Keratinocyte (primary cell): ENCODE data around the gene SERTAD2. TPM values are rescaled to one million over a fixed set of nuclear protein-coding genes. Genes with fewer than 3 reads are reported as not detected.

Experiments used
- DNase-seq: peaks from one replicate; pipeline ENCODE4 v3.0.0-alpha.2; 2011; ENCODE audit warnings: low read depth, missing footprints, low spot score
- FAIRE-seq: peaks from 2 replicates; lab custom pipeline; 2011; peaks lifted over from hg19 to GRCh38; lab: Jason Lieb, UNC
- H2AFZ ChIP-seq: 2 replicates; pipeline ENCODE4 v1.6.0; 2012; ENCODE audit warnings: low read length, control low read depth, inconsistent platforms; ENCODE audit not compliant: control insufficient read depth
- H3K27ac ChIP-seq: 2 replicates; pipeline ENCODE4 v1.5.1; 2011; ENCODE audit warnings: low read length; ENCODE audit not compliant: control insufficient read depth, insufficient read depth
- H3K27me3 ChIP-seq: 3 replicates; pipeline ENCODE4 v1.6.0; 2011; ENCODE audit warnings: low read length; ENCODE audit not compliant: control insufficient read depth, insufficient read depth; ENCODE audit errors: extremely low read depth
- H3K36me3 ChIP-seq, 2 experiments: 2 replicates in 1 of 2; 3 replicates in 1 of 2; pipeline ENCODE4 v1.5.1; 2011; ENCODE audit warnings: low read length in 2 of 2, mild to moderate bottlenecking in 1 of 2; ENCODE audit not compliant: control insufficient read depth in 2 of 2, insufficient read depth in 2 of 2; ENCODE audit errors: extremely low read depth in 1 of 2
- H3K4me1 ChIP-seq: 3 replicates; pipeline ENCODE4 v1.5.1; 2011; ENCODE audit warnings: low read length; ENCODE audit not compliant: control insufficient read depth, insufficient read depth; ENCODE audit errors: extremely low read depth
- H3K4me2 ChIP-seq: 3 replicates; pipeline ENCODE4 v1.6.0; 2011; ENCODE audit warnings: low read depth, low read length; ENCODE audit not compliant: control insufficient read depth, insufficient read depth; ENCODE audit errors: extremely low read depth
- H3K4me3 ChIP-seq, 3 experiments: fragments of 200-600 bp in 1 of 3; sonication (generic) in 1 of 3; 2 replicates in 2 of 3; 3 replicates in 1 of 3; pipeline ENCODE4 v1.5.1; 2011 to 2016; ENCODE audit warnings: low read length in 3 of 3, mild to moderate bottlenecking in 3 of 3, control low read depth in 2 of 3, inconsistent platforms in 1 of 3, low read depth in 1 of 3, mixed read lengths in 1 of 3, mixed run types in 1 of 3, moderate library complexity in 1 of 3; ENCODE audit not compliant: control insufficient read depth in 2 of 3, insufficient read depth in 2 of 3; ENCODE audit errors: extremely low read depth in 1 of 3
- H3K79me2 ChIP-seq: 2 replicates; pipeline ENCODE4 v1.6.0; 2012; ENCODE audit warnings: low read length; ENCODE audit not compliant: control insufficient read depth, insufficient read depth
- H3K9ac ChIP-seq: 3 replicates; pipeline ENCODE4 v1.6.0; 2011; ENCODE audit warnings: low read length; ENCODE audit not compliant: control insufficient read depth, insufficient read depth; ENCODE audit errors: extremely low read depth
- H3K9me1 ChIP-seq: 3 replicates; pipeline ENCODE4 v1.6.0; 2011; ENCODE audit warnings: low read length; ENCODE audit not compliant: control insufficient read depth, insufficient read depth; ENCODE audit errors: extremely low read depth
- H3K9me3 ChIP-seq: 2 replicates; pipeline ENCODE4 v1.5.1; 2012; ENCODE audit warnings: low read depth, low read length; ENCODE audit not compliant: control insufficient read depth
- H4K20me1 ChIP-seq: 3 replicates; pipeline ENCODE4 v1.6.0; 2011; ENCODE audit warnings: low read length; ENCODE audit not compliant: control insufficient read depth, insufficient read depth; ENCODE audit errors: extremely low read depth
- CTCF ChIP-seq, 3 experiments: IDR thresholded peaks in 1 of 3; conservative IDR thresholded peaks in 1 of 3; optimal IDR thresholded peaks in 1 of 3; 2 replicates in 2 of 3; 3 replicates in 1 of 3; pipeline versions ENCODE3 to v1.5.1; 2011; ENCODE audit warnings: low read length in 3 of 3, mild to moderate bottlenecking in 3 of 3, moderate library complexity in 2 of 3, control low read depth in 1 of 3, inconsistent platforms in 1 of 3; ENCODE audit not compliant: insufficient read depth in 2 of 3; ENCODE audit errors: extremely low read depth in 1 of 3
- EZH2 ChIP-seq: IDR thresholded peaks from one replicate; pipeline ENCODE4 v1.6.1; 2012; ENCODE audit warnings: inconsistent platforms, mild to moderate bottlenecking, low read length, moderate library complexity
- dilution Hi-C: fragments of 300-500 bp; cut with MboI; formaldehyde crosslinking; loops from one replicate; pipeline ENCODE4 v1.7.0; 2020; ENCODE audit warnings: low sequenced_read_pairs; ENCODE audit not compliant: extremely low pct_ligation_motif_present
- polyA plus RNA-seq, 5 experiments: library from polyadenylated mRNA; depleted of rRNA in 3 of 5; stranded (reverse) in 3 of 5; stranded (forward) in 1 of 5; unstranded in 1 of 5; fragments of >200 nt; gene quantifications; 1 replicate in 1 of 5; 2 replicates in 3 of 5; 3 replicates in 1 of 5; pipeline versions ENCODE4 v1.2.1 to v1.2.3, GENCODE V29; 2011 to 2012; ENCODE audit warnings: missing spikeins in 2 of 5, low read depth in 1 of 5, low replicate concordance in 1 of 5

Gene SERTAD2
- polyA plus RNA-seq, 1 donor (not counting 4 experiments of a cell fraction or from before 2014, with no cell fraction given), result 13.1 TPM

DNA sequence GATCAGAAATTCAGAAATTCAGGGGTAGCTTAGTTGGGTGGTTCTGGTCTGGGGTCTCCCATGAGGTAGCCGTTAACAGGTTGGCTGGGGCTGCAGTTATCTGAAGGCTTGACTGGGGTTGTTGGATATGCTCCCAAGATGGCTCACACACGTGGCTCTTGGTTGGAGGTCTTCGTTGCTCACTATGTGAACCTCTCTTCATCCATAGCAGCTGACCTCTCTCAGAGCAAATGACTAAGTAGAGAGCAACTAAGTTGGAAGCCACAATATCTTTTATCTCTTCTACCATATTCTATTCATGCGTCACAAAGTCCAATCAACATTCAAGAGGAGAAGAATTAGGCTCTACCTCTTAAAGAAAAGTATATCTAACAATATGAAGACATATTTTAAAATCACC is 38.7 kb upstream of the SERTAD2 start:
- H3K27ac ChIP-seq, result no peak overlapping the region
- H3K36me3 ChIP-seq, result peaks cover 0 to 1% of the 10 kb centered on the region in 2 experiments
- H3K27me3 ChIP-seq, result no peaks in the 10 kb centered on the region
- H3K79me2 ChIP-seq, result no peaks in the 10 kb centered on the region
- H3K4me3 ChIP-seq, result no peak overlapping the region
- no peak overlapping the region for H3K9ac ChIP-seq
- dilution Hi-C loops, result no loop called here
- FAIRE-seq, result no peak
- H3K4me1 ChIP-seq, result no peaks in the 10 kb centered on the region
- TF ChIP-seq CTCF (optimal IDR thresholded peaks at IDR 0.05 in 1 of 3, IDR thresholded peaks at IDR 0.05 in 1 of 3, conservative IDR thresholded peaks at IDR 0.05 in 1 of 3; ENCODE audit: extremely low read depth in 1 of 3, insufficient read depth in 2 of 3, low read length in 3 of 3) (no peak), EZH2 (no peak)
- no peaks in the 10 kb centered on the region for H3K9me1 ChIP-seq
- H3K9me3 ChIP-seq, result no peaks in the 10 kb centered on the region
- no peak overlapping the region for H2AFZ ChIP-seq
- no peak overlapping the region for H3K4me2 ChIP-seq
- no peaks in the 10 kb centered on the region for H4K20me1 ChIP-seq
- DNase-seq, result no peak

DNA sequence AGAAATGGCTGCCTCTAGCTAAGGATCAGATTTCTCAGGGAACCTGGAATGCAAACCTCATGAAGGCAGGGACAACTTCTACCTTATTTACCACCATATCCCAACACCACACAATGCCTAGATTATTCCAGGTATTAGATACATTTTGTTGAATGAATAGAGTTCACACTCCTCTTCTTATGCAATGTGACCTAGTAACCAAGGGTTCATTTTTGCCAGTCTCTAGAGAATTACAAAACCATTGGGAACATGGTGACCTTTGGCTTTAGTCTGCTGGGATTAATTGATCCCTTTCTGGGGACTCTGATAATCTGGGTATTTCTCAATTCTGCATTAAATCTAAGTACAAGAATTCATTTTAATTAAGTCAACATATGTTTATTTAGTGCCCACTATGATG is 35.2 kb upstream of the SERTAD2 start:
- Histone ChIP-seq H3K79me2 (no peaks in the 10 kb centered on the region), H3K9me1 (no peaks in the 10 kb centered on the region), H3K4me3 (no peak overlapping the region), H3K27ac (no peak overlapping the region), H3K27me3 (no peaks in the 10 kb centered on the region), H2AFZ (no peak overlapping the region), H3K36me3 (no peaks in the 10 kb centered on the region), H3K4me1 (peaks cover 6% of the 10 kb centered on the region), H3K9me3 (no peaks in the 10 kb centered on the region), H3K9ac (no peak overlapping the region), H3K4me2 (no peak overlapping the region), H4K20me1 (no peaks in the 10 kb centered on the region)
- DNase-seq (no peak), FAIRE-seq (no peak)
- dilution Hi-C loops, result no loop called here
- no peak for TF ChIP-seq CTCF (optimal IDR thresholded peaks at IDR 0.05 in 1 of 3, IDR thresholded peaks at IDR 0.05 in 1 of 3, conservative IDR thresholded peaks at IDR 0.05 in 1 of 3; ENCODE audit: extremely low read depth in 1 of 3, insufficient read depth in 2 of 3, low read length in 3 of 3)
- no peak for TF ChIP-seq EZH2
